Measurements from ENCODE around the gene PCLAF.

PCLAF gene

DNA sequence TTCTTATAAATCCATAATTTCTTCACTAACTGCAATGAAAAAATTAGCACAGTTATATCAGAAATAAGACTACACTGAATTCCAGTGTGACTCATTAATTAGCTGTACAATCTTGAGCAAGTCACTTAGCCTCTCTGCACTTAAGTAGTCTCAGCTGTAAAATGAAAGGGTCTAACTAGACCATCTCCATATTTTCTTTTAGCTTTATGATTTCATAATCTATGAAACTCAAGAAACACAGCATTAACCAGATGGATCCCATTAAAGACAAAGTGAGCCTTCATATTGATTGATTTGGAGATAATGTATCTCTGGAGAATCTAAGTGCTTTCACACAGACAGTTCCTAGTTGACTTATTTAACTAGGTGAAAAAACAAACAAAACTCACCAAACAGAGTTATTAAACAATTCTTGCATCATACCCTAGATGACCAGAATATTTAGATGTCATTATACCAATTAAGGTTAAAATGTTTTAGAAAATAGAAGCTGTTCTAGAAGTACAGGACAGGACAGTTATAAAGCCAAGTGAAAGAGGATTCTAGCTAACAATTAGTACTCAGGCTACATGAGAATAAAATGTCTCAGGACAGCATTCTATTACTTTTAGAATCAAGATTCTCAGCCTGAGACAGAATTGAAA lies 36.5 kb downstream of the PCLAF start:
- no peak overlapping the region for H3K4me3 ChIP-seq (ENCODE audit: low read depth, low read length)
- DNase-seq (ENCODE audit: low read depth, low spot score) = no peak
- CTCF ChIA-PET = interaction anchor here (0.8 to 1.2 kb wide), 2 partner anchors 11 to 135 kb away, joined by 4 to 5 read pairs; no protein-coding TSS in a partner anchor
- POLR2A ChIA-PET = no interaction called here
- TF ChIP-seq, protein P1, sequence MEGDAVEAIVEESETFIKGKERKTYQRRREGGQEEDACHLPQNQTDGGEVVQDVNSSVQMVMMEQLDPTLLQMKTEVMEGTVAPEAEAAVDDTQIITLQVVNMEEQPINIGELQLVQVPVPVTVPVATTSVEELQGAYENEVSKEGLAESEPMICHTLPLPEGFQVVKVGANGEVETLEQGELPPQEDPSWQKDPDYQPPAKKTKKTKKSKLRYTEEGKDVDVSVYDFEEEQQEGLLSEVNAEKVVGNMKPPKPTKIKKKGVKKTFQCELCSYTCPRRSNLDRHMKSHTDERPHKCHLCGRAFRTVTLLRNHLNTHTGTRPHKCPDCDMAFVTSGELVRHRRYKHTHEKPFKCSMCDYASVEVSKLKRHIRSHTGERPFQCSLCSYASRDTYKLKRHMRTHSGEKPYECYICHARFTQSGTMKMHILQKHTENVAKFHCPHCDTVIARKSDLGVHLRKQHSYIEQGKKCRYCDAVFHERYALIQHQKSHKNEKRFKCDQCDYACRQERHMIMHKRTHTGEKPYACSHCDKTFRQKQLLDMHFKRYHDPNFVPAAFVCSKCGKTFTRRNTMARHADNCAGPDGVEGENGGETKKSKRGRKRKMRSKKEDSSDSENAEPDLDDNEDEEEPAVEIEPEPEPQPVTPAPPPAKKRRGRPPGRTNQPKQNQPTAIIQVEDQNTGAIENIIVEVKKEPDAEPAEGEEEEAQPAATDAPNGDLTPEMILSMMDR (IDR thresholded peaks at IDR 0.05; ENCODE audit: insufficient read depth, low read length, missing control alignments) = no peak

DNA sequence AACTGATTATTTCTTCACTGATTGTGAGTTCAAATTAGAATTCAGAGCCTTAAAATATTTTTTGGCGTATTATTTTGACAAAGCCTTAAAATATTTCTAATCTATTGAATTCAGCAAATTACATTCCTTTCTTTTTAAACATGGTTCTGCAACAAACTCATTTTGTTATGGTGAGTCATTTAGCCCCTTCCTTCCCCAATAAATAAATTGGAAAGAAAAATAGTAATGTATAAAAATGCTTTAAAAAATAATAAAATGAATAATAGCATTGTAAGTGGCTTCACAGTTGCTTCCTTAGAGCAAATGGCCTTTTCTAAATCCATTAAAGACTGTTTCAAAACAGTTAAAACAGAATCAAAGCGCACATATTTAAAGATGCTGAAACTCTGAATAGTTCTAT lies 37.4 kb downstream of the PCLAF start:
- ChIA-PET POLR2A (no interaction called here), CTCF (no interaction called here)
- TF ChIP-seq, protein P1 (IDR thresholded peaks at IDR 0.05; ENCODE audit: insufficient read depth, low read length, missing control alignments) = no peak
- H3K4me3 ChIP-seq (ENCODE audit: low read depth, low read length) = no peak overlapping the region
- no peak for DNase-seq (ENCODE audit: low read depth, low spot score)

DNA sequence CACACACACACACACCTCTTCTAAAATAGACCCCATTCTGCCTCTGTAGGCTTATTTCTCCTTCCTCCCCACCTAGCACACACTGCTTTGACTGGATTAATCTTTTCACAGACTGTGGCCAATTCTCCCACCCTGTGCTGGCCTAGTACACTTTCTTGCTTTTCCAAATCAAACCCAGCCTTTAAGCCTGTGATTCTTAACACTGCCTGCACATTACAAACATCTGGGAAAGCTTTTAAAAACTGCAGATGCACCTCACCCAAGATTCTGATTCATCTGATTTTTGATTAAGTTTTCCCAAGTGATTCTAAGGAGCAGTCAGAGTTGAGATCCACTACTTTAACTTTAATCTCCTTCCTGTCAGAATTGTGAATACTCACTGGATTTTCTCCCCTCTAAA lies 38.0 kb downstream of the PCLAF start:
- ChIA-PET CTCF (no interaction called here), POLR2A (no interaction called here)
- no peak for DNase-seq (ENCODE audit: low read depth, low spot score)
- H3K4me3 ChIP-seq (ENCODE audit: low read depth, low read length) = no peak overlapping the region
- TF ChIP-seq, protein P1 (IDR thresholded peaks at IDR 0.05; ENCODE audit: insufficient read depth, low read length, missing control alignments) = no peak

DNA sequence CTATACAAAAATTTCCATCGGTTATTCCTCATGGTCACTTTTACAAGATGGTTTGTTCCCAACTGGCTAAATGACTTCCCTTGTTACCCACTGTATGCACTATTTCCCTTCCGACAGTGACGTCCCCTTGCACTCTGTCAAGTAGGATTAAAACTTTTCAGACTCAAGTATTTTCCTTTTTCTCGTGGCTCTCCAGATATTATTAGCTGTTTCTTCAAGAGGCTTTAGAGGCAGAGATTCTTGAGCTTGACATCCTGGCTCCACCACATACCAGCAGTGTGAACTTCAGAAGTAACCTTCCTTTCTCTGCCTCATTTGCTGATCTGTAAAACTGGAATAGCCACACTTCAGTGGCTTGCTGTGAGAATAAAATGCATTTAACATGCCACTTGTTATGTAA lies 39.3 kb downstream of the PCLAF start:
- ChIA-PET POLR2A (no interaction called here), CTCF (interaction anchor here (0.9 kb wide), 1 partner anchor 79 kb away, joined by 3 read pairs; no protein-coding TSS in a partner anchor)
- no peak for DNase-seq (ENCODE audit: low read depth, low spot score)
- no peak overlapping the region for H3K4me3 ChIP-seq (ENCODE audit: low read depth, low read length)
- TF ChIP-seq, protein P1 (IDR thresholded peaks at IDR 0.05; ENCODE audit: insufficient read depth, low read length, missing control alignments) = no peak

DNA sequence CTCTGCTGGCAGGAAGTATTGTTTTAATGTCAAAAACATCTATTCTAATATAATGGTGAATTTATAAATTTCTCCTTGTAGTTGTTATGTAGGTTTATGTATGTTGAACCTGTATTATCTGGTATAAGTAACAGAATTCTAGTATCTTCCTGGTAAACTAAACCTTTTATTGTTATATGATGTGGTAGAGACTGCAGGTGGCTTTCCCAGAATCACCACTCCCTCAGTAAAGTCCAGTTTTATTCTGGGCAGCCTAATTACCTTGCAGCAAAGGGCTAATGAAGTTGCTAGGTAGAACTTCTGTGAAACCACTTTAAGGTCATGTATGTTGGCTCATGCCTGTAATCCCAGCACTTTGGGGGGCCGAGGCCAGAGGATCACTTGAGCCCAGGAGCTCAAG lies 40.9 kb downstream of the PCLAF start:
- TF ChIP-seq, protein P1 (IDR thresholded peaks at IDR 0.05; ENCODE audit: insufficient read depth, low read length, missing control alignments) = no peak
- CTCF ChIA-PET = interaction anchor here (1.6 kb wide), 1 partner anchor 18 kb away, joined by 5 read pairs; no protein-coding TSS in a partner anchor
- POLR2A ChIA-PET = interaction anchor here (0.6 kb wide), 1 partner anchor 12 kb away, joined by 3 read pairs; no protein-coding TSS in a partner anchor
- no peak for DNase-seq (ENCODE audit: low read depth, low spot score)
- H3K4me3 ChIP-seq (ENCODE audit: low read depth, low read length) = no peak overlapping the region

DNA sequence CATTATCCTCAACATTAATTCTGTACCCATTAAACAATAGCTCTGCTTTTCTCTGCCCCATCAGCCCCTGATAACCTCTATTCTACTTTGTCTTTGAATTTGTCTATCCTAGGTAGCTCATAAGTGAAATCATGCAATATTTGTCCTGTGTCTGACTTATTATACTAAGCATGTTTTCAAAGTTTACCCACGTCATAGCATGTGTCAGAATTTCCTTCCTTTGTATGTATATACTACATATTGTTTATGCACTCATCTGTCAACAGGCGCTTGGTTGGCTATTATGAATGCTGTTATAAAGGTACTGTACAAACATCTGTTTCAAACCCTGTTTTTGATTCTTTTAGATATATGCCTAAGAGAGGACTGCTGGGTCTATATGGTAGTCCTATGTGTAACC lies 43.5 kb downstream of the PCLAF start:
- no peak overlapping the region for H3K4me3 ChIP-seq (ENCODE audit: low read depth, low read length)
- CTCF ChIA-PET = no interaction called here
- DNase-seq (ENCODE audit: low read depth, low spot score) = no peak
- TF ChIP-seq, protein P1 (IDR thresholded peaks at IDR 0.05; ENCODE audit: insufficient read depth, low read length, missing control alignments) = no peak
- POLR2A ChIA-PET = no interaction called here
